Aorta (tissue), 5 donors: ENCODE results near the gene TCF7. TPM values are rescaled to one million over a fixed set of nuclear protein-coding genes. Genes with fewer than 3 reads are reported as not detected.

Experiments
- ATAC-seq: fragments of 200-7000 bp; cut with Tn5 transposase; one replicate; pipeline ENCODE4 v1.9.1; 2022; ENCODE audit warnings: moderate library complexity; ENCODE audit not compliant: low FRiP score
- DNase-seq, 2 donors: peaks; one replicate each; pipeline ENCODE4 v3.0.0-alpha.2; 2020
- H3K27ac ChIP-seq, 2 donors: one replicate each; pipeline ENCODE4 v1.5.1; 2013; ENCODE audit warnings: low read length in 2 of 2, mild to moderate bottlenecking in 2 of 2, moderate library complexity in 2 of 2, control low read depth in 1 of 2, inconsistent platforms in 1 of 2, low read depth in 1 of 2
- H3K27me3 ChIP-seq, 2 donors: one replicate each; pipeline ENCODE4 v1.6.1; 2013; ENCODE audit warnings: control low read depth in 1 of 2, low read length in 1 of 2, mild to moderate bottlenecking in 1 of 2, moderate library complexity in 1 of 2; ENCODE audit not compliant: insufficient read depth in 2 of 2, control insufficient read depth in 1 of 2
- H3K36me3 ChIP-seq, 2 donors: one replicate each; pipeline ENCODE4 v1.6.1; 2013; ENCODE audit warnings: control low read depth in 1 of 2, low read length in 1 of 2, mild to moderate bottlenecking in 1 of 2; ENCODE audit not compliant: insufficient read depth in 2 of 2, control insufficient read depth in 1 of 2
- H3K4me1 ChIP-seq, 2 donors: one replicate each; pipeline ENCODE4 v1.6.1; 2013; ENCODE audit warnings: low read length in 2 of 2, control low read depth in 1 of 2, mild to moderate bottlenecking in 1 of 2, moderate library complexity in 1 of 2; ENCODE audit not compliant: insufficient read depth in 2 of 2, control insufficient read depth in 1 of 2
- H3K4me3 ChIP-seq, 2 donors: one replicate each; pipeline ENCODE4 v1.5.1; 2013; ENCODE audit warnings: low read length in 2 of 2, control low read depth in 1 of 2, mild to moderate bottlenecking in 1 of 2
- H3K9me3 ChIP-seq: one replicate; pipeline ENCODE4 v1.6.1; 2013; ENCODE audit warnings: mild to moderate bottlenecking, low read length; ENCODE audit not compliant: control insufficient read depth
- WGBS, 2 donors: extraction: QIAGEN DNeasy Blood & Tissue Kit; methylation state at CpG; one replicate each; pipeline ENCODE4 v1.1.7; 2013; 5-methylcytosine and 5-hydroxymethylcytosine counted together
- intact Hi-C, 2 donors: fragments of 100-400 bp; cut with DNase I; formaldehyde crosslinking; loops; one replicate each; pipeline versions ENCODE4 v1.14.2 to v1.15.0; 2022
- polyA plus RNA-seq, 2 donors: library from polyadenylated mRNA; stranded (reverse); fragments of 200-250 nt; gene quantifications; one replicate each; pipeline ENCODE4 v1.2.3, GENCODE V29; 2013
- total RNA-seq, 2 donors: library from RNA; stranded (reverse); fragmentation: NEBNext Ultra II Directional; extraction: Animal tissue kit (Norgen Biotek cat#: 25700); gene quantifications; one replicate each; pipeline ENCODE4 v1.2.1, GENCODE V29; 2021
- donor health status: healthy with polysubstance abuse.
- donor health status: Bipolar disorder and iron deficiency.
- donor health status: DM: no; HTN: no; CAD: no.
- donor health status: DM: no; HTN: no; CAD: no.
- donor health status: DM: yes; HTN: yes; CAD: no.

The TCF7 gene
- total and polyA plus RNA-seq, 4 donors = 0.54 to 4.4 (median 2.2) TPM

DNA sequence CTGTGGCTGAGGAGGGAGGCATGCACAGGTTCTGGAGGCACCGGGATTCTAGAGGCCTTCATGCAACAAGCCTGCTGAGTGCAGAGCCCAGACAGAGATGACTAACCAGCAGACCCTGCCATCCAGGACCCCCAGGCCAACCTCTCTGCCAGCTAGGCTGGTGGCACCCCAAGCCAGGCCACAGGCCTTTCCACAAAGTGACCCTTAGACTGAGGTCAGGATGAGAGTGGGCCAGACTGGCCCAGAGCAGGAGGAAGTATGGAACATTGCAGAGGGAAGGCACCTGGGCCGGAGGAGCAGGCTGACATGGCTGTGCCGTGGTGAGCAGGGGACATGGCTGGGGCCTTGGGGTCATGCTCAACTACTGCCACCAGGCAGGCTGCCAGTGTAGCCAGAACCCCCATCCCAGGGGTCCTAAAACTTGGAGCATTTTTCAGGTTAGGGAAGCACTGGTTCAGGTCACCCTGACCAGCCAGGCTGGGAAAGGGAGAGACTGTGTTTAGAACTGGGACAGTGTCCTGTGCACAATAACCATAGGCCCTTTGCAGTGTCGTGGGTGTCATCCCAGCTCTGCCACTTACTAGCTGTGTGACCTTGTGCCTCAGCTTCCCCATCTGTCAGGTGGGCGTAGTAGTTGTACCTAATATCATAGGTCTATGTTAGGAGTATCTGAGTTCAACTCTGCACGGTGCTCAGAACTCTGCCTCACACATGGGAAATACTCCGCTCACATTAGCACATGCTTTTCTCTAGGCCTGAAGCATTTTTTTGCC lies 17.3 kb downstream of the TCF7 start:
- 94 to 98% methylated on average over 7 of the region's 7 CpGs for WGBS, 2 donors
- DNase-seq (peak; percentile 34 to 44), ATAC-seq (no peak)
- intact Hi-C loops = no loop called here
- H3K9me3 ChIP-seq = no peaks in the 10 kb centered on the region
- H3K36me3 ChIP-seq = peaks cover 0 to 2% of the 10 kb centered on the region in 2 donors
- H3K4me3 ChIP-seq = no peak overlapping the region
- no peaks in the 10 kb centered on the region for H3K27me3 ChIP-seq
- no peak overlapping the region for H3K27ac ChIP-seq
- no peaks in the 10 kb centered on the region for H3K4me1 ChIP-seq

GRCh38 chr5:134132372-134133187 lies 18.1 kb downstream of the TCF7 start:
- H3K4me1 ChIP-seq = no peaks in the 10 kb centered on the region
- no peaks in the 10 kb centered on the region for H3K27me3 ChIP-seq
- DNase-seq = peak; percentile 51 to 54
- no peaks in the 10 kb centered on the region for H3K9me3 ChIP-seq
- no peak overlapping the region for H3K4me3 ChIP-seq
- H3K36me3 ChIP-seq = peaks cover 0 to 2% of the 10 kb centered on the region in 2 donors
- WGBS, 2 donors = 87 to 91% methylated on average over 16 of the region's 16 CpGs
- intact Hi-C loops = no loop called here
- no peak for ATAC-seq
- no peak overlapping the region for H3K27ac ChIP-seq

- intact Hi-C loops = no loop called here
- Histone ChIP-seq H3K27me3 (no peaks in the 10 kb centered on the region), H3K4me3 (no peak overlapping the region), H3K27ac (no peak overlapping the region), H3K36me3 (peaks cover 0 to 2% of the 10 kb centered on the region in 2 donors), H3K4me1 (no peaks in the 10 kb centered on the region), H3K9me3 (no peaks in the 10 kb centered on the region)
- WGBS, 2 donors = 85 to 90% methylated on average over 9 of the region's 9 CpGs
- DNase-seq = peak; percentile 42 to 73
- no peak for ATAC-seq
Measured at GRCh38 chr5:134133188-134133994, 18.9 kb downstream of the TCF7 start.

- Histone ChIP-seq H3K9me3 (no peaks in the 10 kb centered on the region), H3K4me1 (no peaks in the 10 kb centered on the region), H3K4me3 (no peak overlapping the region), H3K27ac (no peak overlapping the region), H3K36me3 (peaks cover 0 to 2% of the 10 kb centered on the region in 2 donors), H3K27me3 (no peaks in the 10 kb centered on the region)
- DNase-seq (peak; percentile 21 to 31), ATAC-seq (no peak)
- WGBS, 2 donors = 59 to 73% methylated on average over 6 of the region's 6 CpGs
- intact Hi-C loops = no loop called here
Measured at GRCh38 chr5:134133995-134134541, 19.6 kb downstream of the TCF7 start.

DNA sequence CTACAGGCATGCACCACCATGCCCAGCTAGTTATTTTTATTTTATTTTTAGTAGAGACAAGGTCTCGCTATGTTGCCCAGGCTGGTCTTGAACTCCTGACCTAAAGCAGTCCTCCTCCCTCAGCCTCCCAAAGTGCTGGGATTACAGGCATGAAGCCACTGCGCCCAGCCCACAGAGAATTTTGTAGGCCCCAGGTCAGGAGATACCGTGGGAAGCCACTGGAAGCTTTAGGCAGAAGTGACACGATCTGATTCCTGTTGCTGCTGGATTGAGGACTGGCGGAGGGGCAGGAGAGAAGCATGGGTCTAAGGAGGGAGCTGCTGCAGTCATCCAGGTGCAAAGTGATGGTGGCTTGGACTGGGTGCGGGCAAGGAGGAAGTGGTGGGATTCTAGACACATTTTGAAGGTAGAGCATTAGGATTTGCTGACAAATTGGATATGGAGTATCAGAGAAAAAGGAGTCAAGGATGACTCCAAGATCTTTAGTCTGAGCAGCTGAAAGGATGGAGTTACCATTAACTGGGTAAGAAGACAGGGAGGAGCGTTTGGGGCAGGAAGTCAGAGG lies 20.7 kb downstream of the TCF7 start:
- no peak for ATAC-seq
- intact Hi-C loops = loop anchor here in 1 of 2 donors (5.0 kb wide), 1 partner anchor 33 kb away; no protein-coding TSS in a partner anchor
- no peak overlapping the region for H3K27ac ChIP-seq

DNA sequence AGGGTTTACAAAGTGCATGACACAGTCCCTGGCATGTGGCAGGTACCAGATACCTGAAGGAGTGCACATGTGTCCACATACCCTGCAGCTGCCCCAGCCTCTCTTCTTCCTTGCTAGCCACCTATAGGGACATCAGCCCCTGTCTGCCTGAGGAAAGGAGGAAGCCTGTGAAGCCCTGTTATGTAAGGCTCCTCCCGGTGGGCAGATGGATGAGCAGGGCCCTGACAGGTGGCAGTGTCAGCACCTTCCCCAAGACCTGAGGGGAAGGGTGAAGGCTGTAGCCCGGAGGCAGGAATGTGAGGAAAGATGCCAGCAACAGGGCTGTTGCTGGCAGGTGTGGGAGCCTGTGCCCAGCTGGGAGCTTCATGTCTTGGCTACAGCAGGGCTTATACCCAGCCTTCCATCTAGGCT lies 21.7 kb downstream of the TCF7 start:
- Histone ChIP-seq H3K4me3 (no peak overlapping the region), H3K27ac (no peak overlapping the region), H3K27me3 (no peaks in the 10 kb centered on the region), H3K36me3 (peaks cover 0 to 2% of the 10 kb centered on the region in 2 donors), H3K4me1 (no peaks in the 10 kb centered on the region), H3K9me3 (no peaks in the 10 kb centered on the region)
- DNase-seq (peak in 1 of 2 donors; percentile 36), ATAC-seq (no peak)
- intact Hi-C loops = loop anchor here in 1 of 2 donors (5.0 kb wide), 1 partner anchor 34 kb away; no protein-coding TSS in a partner anchor
- 75 to 78% methylated on average over 2 of the region's 2 CpGs for WGBS, 2 donors

More for the DNA sequence above, 20.7 kb downstream of the TCF7 start:
- no peak overlapping the region for H3K4me3 ChIP-seq
- WGBS, 2 donors = 94% methylated on average over 7 of the region's 7 CpGs
- DNase-seq = peak in 1 of 2 donors; percentile 38
- peaks cover 0 to 2% of the 10 kb centered on the region in 2 donors for H3K36me3 ChIP-seq
- H3K27me3 ChIP-seq = no peaks in the 10 kb centered on the region
- H3K4me1 ChIP-seq = no peaks in the 10 kb centered on the region
- no peaks in the 10 kb centered on the region for H3K9me3 ChIP-seq

GRCh38 chr5:134136771-134137170 lies 22.3 kb downstream of the TCF7 start:
- Histone ChIP-seq H3K27me3 (no peaks in the 10 kb centered on the region), H3K9me3 (no peaks in the 10 kb centered on the region), H3K27ac (no peak overlapping the region), H3K4me3 (no peak overlapping the region), H3K36me3 (peaks cover 0 to 2% of the 10 kb centered on the region in 2 donors), H3K4me1 (no peaks in the 10 kb centered on the region)
- peak in 1 of 2 donors; percentile 54 for DNase-seq
- 81 to 86% methylated on average over 7 of the region's 7 CpGs for WGBS, 2 donors
- intact Hi-C loops = loop anchor here in 1 of 2 donors (5.0 kb wide), 1 partner anchor 34 kb away; no protein-coding TSS in a partner anchor
- no peak for ATAC-seq
